K562 (cell line): Measurements from ENCODE around the gene ATF1. TPM values are rescaled to one million over a fixed set of nuclear protein-coding genes. Genes with fewer than 3 reads are reported as not detected.

Source experiments
- ATAC-seq: fragments of 200-7000 bp; cut with Tn5 transposase; 3 replicates; pipeline ENCODE4 v1.9.1; 2020; ENCODE audit warnings: moderate library complexity
- BruUV-seq: library from RNA; stranded (reverse); fragments of 400-500 nt; replicated peaks from 2 replicates; lab custom pipeline; 2021; lab: Mats Ljungman, UMichigan
- CTCF ChIA-PET: fragments of 300-600 bp; formaldehyde crosslinking; extraction: SDS; loops from one replicate; lab custom pipeline; 2021; ENCODE audit warnings: low intra/inter-chr PET ratio; lab: Yijun Ruan, JAX
- POLR2A ChIA-PET: fragments of 300-600, 350-650 bp; sonication (Branson Sonifier 250); formaldehyde crosslinking; extraction: SDS; loops from one replicate; lab custom pipeline; 2021; ENCODE audit warnings: antibody characterized with exemption, inconsistent platforms; lab: Yijun Ruan, JAX
- DNase-seq, 4 experiments: peaks; one replicate each; pipeline versions ENCODE4 v3.0.0 to v3.0.0-alpha.2; 2011 to 2018; ENCODE audit warnings: low spot score in 3 of 4, mixed read lengths in 3 of 4; ENCODE audit errors: extremely low read depth in 1 of 4
- FAIRE-seq: peaks from 2 replicates; lab custom pipeline; 2011; peaks lifted over from hg19 to GRCh38; lab: Jason Lieb, UNC
- H2AFZ ChIP-seq: 2 replicates; pipeline ENCODE4 v1.6.0; 2011; ENCODE audit warnings: low read depth, low read length, control low read depth, inconsistent platforms
- H3K27ac ChIP-seq: fragments of 200-600 bp; 3 replicates; pipeline ENCODE4 v1.8.0; 2011; ENCODE audit warnings: low read depth, mild to moderate bottlenecking, control low read depth, inconsistent platforms, low read length, moderate library complexity, mixed read lengths; ENCODE audit errors: extremely low read depth
- H3K27me3 ChIP-seq, 2 experiments: fragments of 300-600 bp in 1 of 2; 2 replicates in 1 of 2; 3 replicates in 1 of 2; pipeline versions ENCODE4 v1.6.0 to v1.8.0; 2011; ENCODE audit warnings: inconsistent platforms in 2 of 2, low read length in 2 of 2, mild to moderate bottlenecking in 1 of 2, mixed read lengths in 1 of 2, moderate library complexity in 1 of 2; ENCODE audit not compliant: control insufficient read depth in 2 of 2, insufficient read depth in 2 of 2
- H3K36me3 ChIP-seq: fragments of 300-600 bp; 3 replicates; pipeline ENCODE4 v1.8.0; 2011; ENCODE audit warnings: mild to moderate bottlenecking, low read length, inconsistent platforms; ENCODE audit not compliant: control insufficient read depth, insufficient read depth
- H3K4me1 ChIP-seq, 2 experiments: fragments of 200-600 bp in 1 of 2; replicated peaks in 1 of 2; 2 replicates in 1 of 2; 3 replicates in 1 of 2; pipeline versions ENCODE4 v1.5.1 to v1.8.0; 2011; ENCODE audit warnings: inconsistent platforms in 2 of 2, low read length in 2 of 2, mild to moderate bottlenecking in 1 of 2, mixed read lengths in 1 of 2, moderate library complexity in 1 of 2; ENCODE audit not compliant: control insufficient read depth in 2 of 2, insufficient read depth in 2 of 2
- H3K4me2 ChIP-seq: 2 replicates; pipeline ENCODE4 v1.6.1; 2011; ENCODE audit warnings: low read length, control low read depth, inconsistent platforms, mixed read lengths; ENCODE audit not compliant: insufficient read depth
- H3K4me3 ChIP-seq: fragments of 200-600 bp; sonication (generic), shearing (Covaris generic); 2 replicates; pipeline ENCODE4 v1.5.1; 2016; ENCODE audit warnings: control low read depth, inconsistent platforms
- H3K79me2 ChIP-seq: fragments of 200-600 bp; 3 replicates; pipeline ENCODE4 v1.8.0; 2011; ENCODE audit warnings: low read length, inconsistent platforms; ENCODE audit not compliant: control insufficient read depth, insufficient read depth
- H3K9ac ChIP-seq, 2 experiments: 2 replicates each; pipeline versions ENCODE4 v1.6.0 to v1.6.1; 2011; ENCODE audit warnings: low read depth in 2 of 2, low read length in 2 of 2, control low read depth in 1 of 2, inconsistent platforms in 1 of 2, mild to moderate bottlenecking in 1 of 2, mixed read lengths in 1 of 2; ENCODE audit not compliant: insufficient read depth in 1 of 2
- H3K9me1 ChIP-seq: one replicate; pipeline ENCODE4 v1.6.0; 2011; ENCODE audit warnings: inconsistent platforms, mild to moderate bottlenecking, low read length, moderate library complexity; ENCODE audit not compliant: control insufficient read depth, insufficient read depth
- H3K9me3 ChIP-seq: replicated peaks from 2 replicates; pipeline ENCODE4 v1.5.1; 2011; ENCODE audit warnings: low read depth, low read length, inconsistent platforms; ENCODE audit not compliant: control insufficient read depth, insufficient read depth
- H4K20me1 ChIP-seq: replicated peaks from 2 replicates; pipeline ENCODE4 v1.6.1; 2011; ENCODE audit warnings: low read length, inconsistent platforms, mixed read lengths; ENCODE audit not compliant: control insufficient read depth, insufficient read depth
- FOSL1 ChIP-seq: fragments of 200-800 bp; sonication (Bioruptor generic); conservative IDR thresholded peaks from 2 replicates; pipeline ENCODE4 v1.6.1; 2016; ENCODE audit warnings: missing genetic modification characterization, missing compliant biosample characterization
- HDAC2 ChIP-seq: fragments of 450-650 bp; IDR thresholded peaks from 2 replicates; pipeline ENCODE4 v1.6.1; 2016; ENCODE audit warnings: mild to moderate bottlenecking
- JUND ChIP-seq, 2 experiments: IDR thresholded peaks; 2 replicates in 1 of 2; 3 replicates in 1 of 2; pipeline ENCODE4 v1.6.1; 2011; ENCODE audit warnings: borderline replicate concordance in 2 of 2, low read depth in 2 of 2, low read length in 2 of 2, improper control_type of control experiment in 1 of 2, missing biosample characterization in 1 of 2, missing genetic modification characterization in 1 of 2, missing genetic modification reagents in 1 of 2
- in situ Hi-C: fragments of 300-500 bp; cut with MboI; formaldehyde crosslinking; loops from 4 replicates; pipeline ENCODE4 v1.15.0; 2018; ENCODE audit warnings: inconsistent platforms, mixed read lengths
- intact Hi-C: fragments of 100-400 bp; cut with micrococcal nuclease; formaldehyde crosslinking; loops from 2 replicates; pipeline ENCODE4 v1.14.2; 2022
- polyA plus RNA-seq, 8 experiments: library from polyadenylated mRNA; depleted of rRNA in 4 of 8; stranded (reverse) in 5 of 8; unstranded in 3 of 8; fragments of >200 nt; fragmentation: Nextera tagmentation in 2 of 8; fragmentation: Illumina TruSeq in 1 of 8; extraction: Ambion mirVana in 2 of 8; extraction: Trizol in 1 of 8; gene quantifications; 2 replicates each; pipeline versions ENCODE4 v1.2.1 to v1.2.3, GENCODE V29; 2011 to 2014; ENCODE audit warnings: inconsistent platforms in 1 of 8, missing spikeins in 1 of 8
- total RNA-seq, 7 experiments: library from RNA; depleted of rRNA in 6 of 7; stranded (reverse); fragments of >200 nt in 6 of 7; fragmentation: Illumina TruSeq in 2 of 7; extraction: Trizol in 2 of 7; gene quantifications; 2 replicates each; pipeline versions ENCODE4 v1.2.1 to v1.2.3, GENCODE V29; 2011 to 2021; ENCODE audit warnings: low replicate concordance in 1 of 7
- TF ChIP-seq, protein P1 (sequence below): fragments of 250-450 bp; sonication (Bioruptor Pico); IDR thresholded peaks from 2 replicates; pipeline ENCODE4 v1.4.0; 2020
- TF ChIP-seq, protein P2 (sequence below), 2 experiments: fragments of 450-650 bp in 1 of 2; sonication (generic) in 1 of 2; formaldehyde crosslinking in 1 of 2; IDR thresholded peaks in 1 of 2; conservative IDR thresholded peaks in 1 of 2; 2 replicates each; pipeline versions ENCODE4 v1.6.1 to v1.8.1; 2016 to 2023; ENCODE audit warnings: mild to moderate bottlenecking in 2 of 2, moderate library complexity in 2 of 2, inconsistent platforms in 1 of 2, missing genetic modification reagents in 1 of 2

Gene ATF1
- total and polyA plus RNA-seq, 9 of the 15 experiments (the other 6 are each of a cell fraction or from before 2014, with no cell fraction given): 19.8 to 83.5 (median 51.4) TPM

DNA sequence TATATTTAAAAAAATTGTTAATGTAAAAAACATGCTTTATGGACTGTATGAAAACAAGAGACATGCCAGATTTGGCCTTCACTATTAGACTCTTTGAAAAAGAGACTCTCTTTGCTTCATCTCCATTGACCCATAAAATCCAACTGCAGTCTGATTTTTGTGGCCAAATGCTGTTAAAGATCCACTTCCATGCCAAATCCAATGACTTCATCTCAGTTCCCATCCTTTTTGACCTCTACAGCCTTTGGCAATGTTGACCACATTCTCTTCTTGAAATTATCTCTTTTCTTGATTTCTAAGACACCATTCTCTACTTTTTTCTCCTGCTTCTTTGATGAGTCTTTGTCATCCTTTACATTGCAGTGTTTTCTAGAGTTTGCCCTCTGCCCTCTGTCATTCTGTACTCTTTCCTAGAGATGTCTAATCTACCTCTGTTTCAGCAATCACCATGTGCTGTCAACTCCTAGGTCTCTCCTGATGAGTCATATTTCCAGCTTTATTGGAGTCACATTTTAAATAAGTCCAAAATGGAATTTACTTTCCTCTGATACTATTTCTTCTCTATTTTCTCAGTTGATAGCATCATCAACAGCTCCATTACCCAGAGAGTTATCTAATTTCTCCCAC is 81.2 kb downstream of the ATF1 start:
- Histone ChIP-seq H3K79me2 (no peaks in the 10 kb centered on the region), H3K4me1 (peaks cover 5 to 8% of the 10 kb centered on the region in 2 experiments; a peak in 3 of 5 replicates), H3K4me3 (no peak overlapping the region), H3K4me2 (no peak overlapping the region), H2AFZ (no peak overlapping the region), H3K36me3 (no peaks in the 10 kb centered on the region), H3K9me3 (peaks cover 5% of the 10 kb centered on the region), H3K27me3 (no peaks in the 10 kb centered on the region), H3K9ac (no peak overlapping the region), H4K20me1 (no peaks in the 10 kb centered on the region), H3K9me1 (no peaks in the 10 kb centered on the region), H3K27ac (no peak overlapping the region)
- ATAC-seq (no peak), FAIRE-seq (no peak), DNase-seq (peak in 1 of 4 experiments; percentile 9)
- TF ChIP-seq, protein P1, sequence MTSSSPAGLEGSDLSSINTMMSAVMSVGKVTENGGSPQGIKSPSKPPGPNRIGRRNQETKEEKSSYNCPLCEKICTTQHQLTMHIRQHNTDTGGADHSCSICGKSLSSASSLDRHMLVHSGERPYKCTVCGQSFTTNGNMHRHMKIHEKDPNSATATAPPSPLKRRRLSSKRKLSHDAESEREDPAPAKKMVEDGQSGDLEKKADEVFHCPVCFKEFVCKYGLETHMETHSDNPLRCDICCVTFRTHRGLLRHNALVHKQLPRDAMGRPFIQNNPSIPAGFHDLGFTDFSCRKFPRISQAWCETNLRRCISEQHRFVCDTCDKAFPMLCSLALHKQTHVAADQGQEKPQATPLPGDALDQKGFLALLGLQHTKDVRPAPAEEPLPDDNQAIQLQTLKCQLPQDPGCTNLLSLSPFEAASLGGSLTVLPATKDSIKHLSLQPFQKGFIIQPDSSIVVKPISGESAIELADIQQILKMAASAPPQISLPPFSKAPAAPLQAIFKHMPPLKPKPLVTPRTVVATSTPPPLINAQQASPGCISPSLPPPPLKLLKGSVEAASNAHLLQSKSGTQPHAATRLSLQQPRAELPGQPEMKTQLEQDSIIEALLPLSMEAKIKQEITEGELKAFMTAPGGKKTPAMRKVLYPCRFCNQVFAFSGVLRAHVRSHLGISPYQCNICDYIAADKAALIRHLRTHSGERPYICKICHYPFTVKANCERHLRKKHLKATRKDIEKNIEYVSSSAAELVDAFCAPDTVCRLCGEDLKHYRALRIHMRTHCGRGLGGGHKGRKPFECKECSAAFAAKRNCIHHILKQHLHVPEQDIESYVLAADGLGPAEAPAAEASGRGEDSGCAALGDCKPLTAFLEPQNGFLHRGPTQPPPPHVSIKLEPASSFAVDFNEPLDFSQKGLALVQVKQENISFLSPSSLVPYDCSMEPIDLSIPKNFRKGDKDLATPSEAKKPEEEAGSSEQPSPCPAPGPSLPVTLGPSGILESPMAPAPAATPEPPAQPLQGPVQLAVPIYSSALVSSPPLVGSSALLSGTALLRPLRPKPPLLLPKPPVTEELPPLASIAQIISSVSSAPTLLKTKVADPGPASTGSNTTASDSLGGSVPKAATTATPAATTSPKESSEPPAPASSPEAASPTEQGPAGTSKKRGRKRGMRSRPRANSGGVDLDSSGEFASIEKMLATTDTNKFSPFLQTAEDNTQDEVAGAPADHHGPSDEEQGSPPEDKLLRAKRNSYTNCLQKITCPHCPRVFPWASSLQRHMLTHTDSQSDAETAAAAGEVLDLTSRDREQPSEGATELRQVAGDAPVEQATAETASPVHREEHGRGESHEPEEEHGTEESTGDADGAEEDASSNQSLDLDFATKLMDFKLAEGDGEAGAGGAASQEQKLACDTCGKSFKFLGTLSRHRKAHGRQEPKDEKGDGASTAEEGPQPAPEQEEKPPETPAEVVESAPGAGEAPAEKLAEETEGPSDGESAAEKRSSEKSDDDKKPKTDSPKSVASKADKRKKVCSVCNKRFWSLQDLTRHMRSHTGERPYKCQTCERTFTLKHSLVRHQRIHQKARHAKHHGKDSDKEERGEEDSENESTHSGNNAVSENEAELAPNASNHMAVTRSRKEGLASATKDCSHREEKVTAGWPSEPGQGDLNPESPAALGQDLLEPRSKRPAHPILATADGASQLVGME (CRISPR knock-in tag): no peak
- TF ChIP-seq, protein P2, sequence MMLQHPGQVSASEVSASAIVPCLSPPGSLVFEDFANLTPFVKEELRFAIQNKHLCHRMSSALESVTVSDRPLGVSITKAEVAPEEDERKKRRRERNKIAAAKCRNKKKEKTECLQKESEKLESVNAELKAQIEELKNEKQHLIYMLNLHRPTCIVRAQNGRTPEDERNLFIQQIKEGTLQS (IDR thresholded peaks at IDR 0.05): peak; percentile 77
- TF ChIP-seq, protein P2 (CRISPR knock-in tag; conservative IDR thresholded peaks at IDR 0.05): no peak
- TF ChIP-seq FOSL1: peak; percentile 54; the same call in 1 of the 2 replicates
- no peak for TF ChIP-seq HDAC2
- peak; percentile 31; the same call in 1 of the 2 replicates for TF ChIP-seq JUND (IDR thresholded peaks at IDR 0.05; ENCODE audit: borderline replicate concordance, low read depth, low read length)
- no peak for TF ChIP-seq JUND (tag; IDR thresholded peaks at IDR 0.05; ENCODE audit: borderline replicate concordance, low read depth, low read length)
- intact Hi-C loops (no loop called here), in situ Hi-C loops (no loop called here)
- CTCF ChIA-PET: no interaction called here
- no TSS peak for BruUV-seq
- POLR2A ChIA-PET: interaction anchor here (1.1 kb wide), 1 partner anchor 10 kb away, joined by 3 read pairs; no protein-coding TSS in a partner anchor
